Heart left ventricle (tissue), 16 donors: ENCODE results near the gene CMBL. TPM values are rescaled to one million over a fixed set of nuclear protein-coding genes. Genes with fewer than 3 reads are reported as not detected.
"Not testable (repeated sequence)": the region's sequence is repeated elsewhere in the genome, so short reads cannot be mapped to it uniquely, and the experiment has no call there.

ENCODE experiments used
- ATAC-seq, 4 donors: fragments of 200-7000 bp; cut with Tn5 transposase; one replicate each; pipeline ENCODE4 v1.9.1; 2020 to 2022; ENCODE audit warnings: moderate library complexity in 4 of 4, mild to moderate bottlenecking in 3 of 4, moderate number of reproducible peaks in 1 of 4
- DNase-seq, 5 donors: peaks; one replicate each; pipeline ENCODE4 v3.0.0-alpha.2; 2020
- H3K27ac ChIP-seq, 12 donors: fragments of 200-600 bp; sonication (generic) in 4 of 12; one replicate each; pipeline versions ENCODE4 v1.5.0 to v1.8.0; 2016 to 2022; ENCODE audit warnings: mild to moderate bottlenecking in 2 of 12
- H3K27me3 ChIP-seq, 9 donors: fragments of 200-600 bp; sonication (generic) in 2 of 9; one replicate each; pipeline versions ENCODE4 v1.5.1 to v1.8.0; 2016 to 2022; ENCODE audit warnings: mild to moderate bottlenecking in 3 of 9
- H3K36me3 ChIP-seq, 9 donors: fragments of 200-600 bp; sonication (generic) in 2 of 9; one replicate each; pipeline versions ENCODE4 v1.5.0 to v1.8.0; 2018 to 2022; ENCODE audit warnings: mild to moderate bottlenecking in 2 of 9
- H3K4me1 ChIP-seq, 12 donors: fragments of 200-600 bp; sonication (generic) in 4 of 12; one replicate each; pipeline versions ENCODE4 v1.5.0 to v1.8.0; 2016 to 2022; ENCODE audit warnings: mild to moderate bottlenecking in 3 of 12
- H3K4me3 ChIP-seq, 12 donors: fragments of 200-600 bp; sonication (generic) in 4 of 12; one replicate each; pipeline versions ENCODE4 v1.5.0 to v1.8.0; 2017 to 2022; ENCODE audit warnings: mild to moderate bottlenecking in 9 of 12, moderate library complexity in 4 of 12
- H3K9me3 ChIP-seq, 12 donors: fragments of 200-600 bp; sonication (generic) in 4 of 12; one replicate each; pipeline versions ENCODE4 v1.5.0 to v1.8.0; 2016 to 2022; ENCODE audit warnings: mild to moderate bottlenecking in 1 of 12
- POLR2A ChIP-seq, 2 donors: fragments of 450-650 bp; IDR thresholded peaks; one replicate each; pipeline ENCODE4 v1.6.1; 2017; ENCODE audit warnings: antibody characterized with exemption in 2 of 2, mild to moderate bottlenecking in 2 of 2, moderate library complexity in 2 of 2
- WGBS, 4 donors: extraction: QIAGEN DNeasy Blood & Tissue Kit in 2 of 4; methylation state at CpG; one replicate each; pipeline versions ENCODE4 v1.1.5 to v1.1.7; 2013 to 2018; 5-methylcytosine and 5-hydroxymethylcytosine counted together
- intact Hi-C, 10 donors: fragments of 100-400 bp; cut with DNase I; formaldehyde crosslinking; loops; one replicate each; pipeline versions ENCODE4 v1.11.1 to v1.14.2; 2022
- polyA plus RNA-seq, 2 donors: library from polyadenylated mRNA; stranded (reverse); fragments of 200-250 nt; gene quantifications; one replicate each; pipeline ENCODE4 v1.2.3, GENCODE V29; 2013
- total RNA-seq, 9 donors: library from RNA; depleted of rRNA in 2 of 9; stranded (reverse); fragments of >200 nt in 2 of 9; fragmentation: NEBNext Ultra II Directional in 3 of 9; extraction: Animal tissue kit (Norgen Biotek cat#: 25700) in 3 of 9; gene quantifications; one replicate each; pipeline versions ENCODE4 v1.1.0 to v1.2.4, GENCODE V29; 2016 to 2023
- TF ChIP-seq, protein P1 (sequence below), 12 donors: fragments of 200-600 bp; sonication (generic) in 4 of 12; IDR thresholded peaks; one replicate each; pipeline versions ENCODE4 v1.5.0 to v1.8.0; 2018 to 2022; ENCODE audit warnings: antibody characterized with exemption in 12 of 12, mild to moderate bottlenecking in 5 of 12
- donor health status: ischemic (EF 13 %, LVEDD 7.1; RV severe dilation, severe dysfunction).
- donor health status: healthy with polysubstance abuse.
- donor health status: DM: no; HTN: yes; CAD: no.
- donor health status: DM: no; HTN: no; CAD: no.
- donor health status: ischemic (EF 25% LVEDD 6.9; RV normal size, moderate dysfunction).
- donor health status: ischemic (EF 25% LVEDD 5.7; RV mildly dilated, moderate dysfunction).
- donor health status: healthy.
- donor health status: DM: yes; HTN: yes; CAD: no.
- donor health status: ischemic (EF 35%, LVEDD 5.7; RV mildly dilated, moderate dysfunction).
- donor health status: nonischemic (EF 11% LVEDD 7.7; RV severe dilation, severe dysfunction).
- donor health status: DM: yes; HTN: yes; CAD: no.
- donor health status: PGD.
- donor health status: ischemic (EF 29% LVEDD 5.4; RV normal size, mild dysfunction).
- donor health status: nonischemic (EF 23%, LVEDD 6.1; RV moderate dilation, normal function).

CMBL gene
- total and polyA plus RNA-seq, 11 donors, result 12.4 to 53.5 (median 29.0) TPM

DNA sequence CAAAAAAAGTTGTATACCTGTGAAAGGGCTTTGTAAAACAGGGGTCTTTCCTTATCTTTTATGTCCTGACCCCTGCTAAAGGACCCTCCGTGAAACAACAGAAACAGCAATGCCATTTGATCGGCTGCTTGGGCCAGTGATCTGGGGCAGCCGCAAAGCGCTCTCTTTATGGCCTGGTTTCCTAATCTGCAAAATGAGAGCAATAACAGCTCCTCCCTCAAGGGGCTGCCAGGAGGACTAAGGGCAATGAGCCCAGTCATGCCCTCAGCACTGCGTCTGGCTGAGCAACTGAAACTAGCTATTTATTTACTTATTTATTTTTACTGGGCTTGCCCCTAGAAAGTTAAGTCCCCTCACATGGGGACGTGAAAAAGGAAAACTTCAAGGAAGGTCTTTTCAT, 18.3 kb downstream of the CMBL start:
- Histone ChIP-seq H3K27ac (peak overlapping the region; percentile 38 to 84 (median 73)), H3K36me3 (peaks cover 0 to 36% (median 0%) of the 10 kb centered on the region in 9 donors), H3K4me3 (no peak overlapping the region), H3K4me1 (peaks cover 0 to 20% (median 6%) of the 10 kb centered on the region in 12 donors), H3K27me3 (no peaks in the 10 kb centered on the region), H3K9me3 (no peaks in the 10 kb centered on the region)
- intact Hi-C loops, result loop anchor here in 6 of 10 donors (5.0 to 10.0 kb wide), 6 partner anchors 45 to 345 kb away; partner anchors contain the start of gene MARCHF6 (in 1 of the 6)
- peak in 3 of 5 donors; percentile 29 to 51 (median 34) for DNase-seq
- ATAC-seq, result peak; percentile 74 to 87 (median 79)
- TF ChIP-seq POLR2A (IDR thresholded peaks at IDR 0.05), result no peak
- TF ChIP-seq, protein P1, sequence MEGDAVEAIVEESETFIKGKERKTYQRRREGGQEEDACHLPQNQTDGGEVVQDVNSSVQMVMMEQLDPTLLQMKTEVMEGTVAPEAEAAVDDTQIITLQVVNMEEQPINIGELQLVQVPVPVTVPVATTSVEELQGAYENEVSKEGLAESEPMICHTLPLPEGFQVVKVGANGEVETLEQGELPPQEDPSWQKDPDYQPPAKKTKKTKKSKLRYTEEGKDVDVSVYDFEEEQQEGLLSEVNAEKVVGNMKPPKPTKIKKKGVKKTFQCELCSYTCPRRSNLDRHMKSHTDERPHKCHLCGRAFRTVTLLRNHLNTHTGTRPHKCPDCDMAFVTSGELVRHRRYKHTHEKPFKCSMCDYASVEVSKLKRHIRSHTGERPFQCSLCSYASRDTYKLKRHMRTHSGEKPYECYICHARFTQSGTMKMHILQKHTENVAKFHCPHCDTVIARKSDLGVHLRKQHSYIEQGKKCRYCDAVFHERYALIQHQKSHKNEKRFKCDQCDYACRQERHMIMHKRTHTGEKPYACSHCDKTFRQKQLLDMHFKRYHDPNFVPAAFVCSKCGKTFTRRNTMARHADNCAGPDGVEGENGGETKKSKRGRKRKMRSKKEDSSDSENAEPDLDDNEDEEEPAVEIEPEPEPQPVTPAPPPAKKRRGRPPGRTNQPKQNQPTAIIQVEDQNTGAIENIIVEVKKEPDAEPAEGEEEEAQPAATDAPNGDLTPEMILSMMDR (IDR thresholded peaks at IDR 0.05), result no peak
- WGBS, 4 donors, result 47 to 53% (median 51%) methylated on average over 6 of the region's 6 CpGs

- H3K27ac ChIP-seq, result peak overlapping the region; percentile 38 to 84 (median 73)
- DNase-seq (peak; percentile 43 to 82 (median 77)), ATAC-seq (peak; percentile 77 to 81 (median 80))
- peaks cover 0 to 23% (median 7%) of the 10 kb centered on the region in 12 donors for H3K4me1 ChIP-seq
- no peak overlapping the region for H3K4me3 ChIP-seq
- H3K36me3 ChIP-seq, result peaks cover 0 to 36% (median 0%) of the 10 kb centered on the region in 9 donors
- H3K9me3 ChIP-seq, result no peaks in the 10 kb centered on the region
- intact Hi-C loops, result loop anchor here in 6 of 10 donors (5.0 to 10.0 kb wide), 6 partner anchors 46 to 346 kb away; partner anchors contain the start of gene MARCHF6 (in 1 of the 6)
- 44 to 52% (median 50%) methylated on average over 9 to 13 of the region's 13 CpGs for WGBS, 4 donors
- H3K27me3 ChIP-seq, result no peaks in the 10 kb centered on the region
- TF ChIP-seq POLR2A (IDR thresholded peaks at IDR 0.05), result no peak
- TF ChIP-seq, protein P1 (IDR thresholded peaks at IDR 0.05), result no peak
Measured at GRCh38 chr5:10288592-10289219, 19.0 kb downstream of the CMBL start.

GRCh38 chr5:10286862-10287227, 20.9 kb downstream of the CMBL start:
- Histone ChIP-seq H3K36me3 (peaks cover 0 to 36% (median 0%) of the 10 kb centered on the region in 9 donors), H3K4me1 (peaks cover 0 to 23% (median 7%) of the 10 kb centered on the region in 12 donors), H3K4me3 (no peak overlapping the region), H3K27ac (peak overlapping the region in 1 of 12 donors; percentile 31), H3K27me3 (no peaks in the 10 kb centered on the region), H3K9me3 (no peaks in the 10 kb centered on the region)
- intact Hi-C loops, result loop anchor here in 6 of 10 donors (5.0 to 10.0 kb wide), 6 partner anchors 48 to 348 kb away; partner anchors contain the start of gene MARCHF6 (in 1 of the 6)
- DNase-seq (no peak), ATAC-seq (no peak)
- WGBS, 4 donors, result 76 to 79% (median 78%) methylated on average over 7 of the region's 7 CpGs
- TF ChIP-seq, protein P1 (IDR thresholded peaks at IDR 0.05), result no peak
- TF ChIP-seq POLR2A (IDR thresholded peaks at IDR 0.05), result no peak

- peak overlapping the region in 1 of 12 donors; percentile 31 for H3K27ac ChIP-seq
- intact Hi-C loops, result loop anchor here in 6 of 10 donors (5.0 to 10.0 kb wide), 6 partner anchors 48 to 348 kb away; partner anchors contain the start of gene MARCHF6 (in 1 of the 6)
- DNase-seq (peak in 1 of 5 donors; percentile 39), ATAC-seq (peak in 1 of 4 donors; percentile 9)
- 75 to 82% (median 81%) methylated on average over 6 of the region's 6 CpGs for WGBS, 4 donors
- no peaks in the 10 kb centered on the region for H3K27me3 ChIP-seq
- peaks cover 0 to 23% (median 7%) of the 10 kb centered on the region in 12 donors for H3K4me1 ChIP-seq
- TF ChIP-seq, protein P1 (IDR thresholded peaks at IDR 0.05), result no peak
- TF ChIP-seq POLR2A (IDR thresholded peaks at IDR 0.05), result no peak
- no peak overlapping the region for H3K4me3 ChIP-seq
- H3K9me3 ChIP-seq, result no peaks in the 10 kb centered on the region
- H3K36me3 ChIP-seq, result peaks cover 0 to 36% (median 0%) of the 10 kb centered on the region in 9 donors
Measured at GRCh38 chr5:10286162-10286861, 21.4 kb downstream of the CMBL start.

GRCh38 chr5:10285362-10285761, 22.3 kb downstream of the CMBL start:
- intact Hi-C loops, result loop anchor here in 7 of 10 donors (2.0 to 10.0 kb wide), 7 partner anchors 49 to 349 kb away; partner anchors contain the start of gene MARCHF6 (in 1 of the 7)
- H3K36me3 ChIP-seq, result peaks cover 0 to 38% (median 0%) of the 10 kb centered on the region in 9 donors
- ATAC-seq, DNase-seq, H3K9me3 ChIP-seq, H3K4me3 ChIP-seq, H3K27ac ChIP-seq, H3K27me3 ChIP-seq: not testable (repeated sequence)
- WGBS, 4 donors, result 92 to 95% (median 93%) methylated on average over 8 of the region's 8 CpGs
- H3K4me1 ChIP-seq, result peaks cover 0 to 23% (median 7%) of the 10 kb centered on the region in 12 donors
